Kidney epithelial cell (primary cell): Measurements from ENCODE around the gene SNAPC1. TPM values are rescaled to one million over a fixed set of nuclear protein-coding genes. Genes with fewer than 3 reads are reported as not detected.

Source experiments
- DNase-seq: peaks from one replicate; pipeline ENCODE4 v3.0.0-alpha.2; 2010; ENCODE audit warnings: low read depth
- H3K27me3 ChIP-seq: 2 replicates; pipeline ENCODE4 v1.6.0; 2011; ENCODE audit warnings: low read length; ENCODE audit not compliant: control insufficient read depth, insufficient read depth
- H3K36me3 ChIP-seq: 2 replicates; pipeline ENCODE4 v1.5.1; 2011; ENCODE audit warnings: low read length; ENCODE audit not compliant: control insufficient read depth, insufficient read depth
- H3K4me3 ChIP-seq: 2 replicates; pipeline ENCODE4 v1.5.1; 2011; ENCODE audit warnings: low read depth, mild to moderate bottlenecking, control low read depth, low read length
- CTCF ChIP-seq: IDR thresholded peaks from 2 replicates; pipeline ENCODE4 v1.5.1; 2011; ENCODE audit warnings: mild to moderate bottlenecking, moderate library complexity, low read length, control low read depth, inconsistent platforms; ENCODE audit not compliant: insufficient read depth, poor library complexity, severe bottlenecking
- total RNA-seq: library from RNA; depleted of rRNA; stranded (reverse); fragments of >200 nt; gene quantifications from 2 replicates; pipeline ENCODE4 v1.2.3, GENCODE V29; 2015

SNAPC1 gene
- total RNA-seq, 1 donor from 2014 or later = 16.1 TPM

GRCh38 chr14:61768240-61768639 is 6.0 kb downstream of the SNAPC1 start:
- Histone ChIP-seq H3K36me3 (no peaks in the 10 kb centered on the region), H3K27me3 (no peaks in the 10 kb centered on the region), H3K4me3 (no peak overlapping the region)
- no peak for DNase-seq
- no peak for TF ChIP-seq CTCF

- peaks cover 1% of the 10 kb centered on the region for H3K36me3 ChIP-seq
- H3K4me3 ChIP-seq = no peak overlapping the region
- no peak for TF ChIP-seq CTCF
These were observed 7.7 kb downstream of the SNAPC1 start for GRCh38 chr14:61769893-61770292.

GRCh38 chr14:61774861-61775260 is 12.6 kb downstream of the SNAPC1 start:
- H3K4me3 ChIP-seq = no peak overlapping the region
- no peak for TF ChIP-seq CTCF
- no peaks in the 10 kb centered on the region for H3K27me3 ChIP-seq
- H3K36me3 ChIP-seq = peaks cover 2% of the 10 kb centered on the region
- no peak for DNase-seq

More at GRCh38 chr14:61769893-61770292, 7.7 kb downstream of the SNAPC1 start:
- H3K27me3 ChIP-seq = no peaks in the 10 kb centered on the region
- DNase-seq = no peak

- Histone ChIP-seq H3K4me3 (no peak overlapping the region), H3K27me3 (no peaks in the 10 kb centered on the region), H3K36me3 (peaks cover 4% of the 10 kb centered on the region)
- no peak for DNase-seq
- no peak for TF ChIP-seq CTCF
These were observed 17.9 kb downstream of the SNAPC1 start for GRCh38 chr14:61780125-61780524.

GRCh38 chr14:61797309-61797708 is 35.1 kb downstream of the SNAPC1 start:
- H3K36me3 ChIP-seq = no peaks in the 10 kb centered on the region
- TF ChIP-seq CTCF = no peak
- no peak overlapping the region for H3K4me3 ChIP-seq
- no peak for DNase-seq
- H3K27me3 ChIP-seq = no peaks in the 10 kb centered on the region

GRCh38 chr14:61802010-61802568 is 39.9 kb downstream of the SNAPC1 start:
- Histone ChIP-seq H3K4me3 (no peak overlapping the region), H3K27me3 (no peaks in the 10 kb centered on the region), H3K36me3 (no peaks in the 10 kb centered on the region)
- TF ChIP-seq CTCF = no peak
- no peak for DNase-seq
